ENCODE measurements around the gene OS9.

DNA sequence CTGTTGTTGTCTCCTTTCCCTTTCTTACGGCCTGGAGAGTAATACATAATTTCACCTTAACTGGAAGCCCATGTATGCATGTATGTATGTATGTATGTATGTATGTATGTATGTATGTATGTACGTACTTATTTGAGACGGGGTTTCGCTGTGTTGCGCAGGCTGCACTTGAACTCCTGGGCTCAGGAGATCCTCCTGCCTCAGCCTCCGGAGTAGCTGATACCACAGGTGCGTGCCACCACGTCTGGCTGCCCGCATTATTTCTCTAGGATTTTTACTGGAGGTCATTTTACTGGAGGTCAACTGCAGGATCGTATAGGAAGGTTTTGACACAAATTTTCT lies 644 bp upstream of the OS9 start:
- no peak for TF ChIP-seq ZNF699 (CRISPR knock-in tag; IDR thresholded peaks at IDR 0.05; ENCODE audit: insufficient replicate concordance)
- TF ChIP-seq NFE2 (IDR thresholded peaks at IDR 0.05; ENCODE audit: low read depth) = no peak
- no peak for TF ChIP-seq ZNF282 (CRISPR knock-in tag; IDR thresholded peaks at IDR 0.05)
- TF ChIP-seq, protein P1, sequence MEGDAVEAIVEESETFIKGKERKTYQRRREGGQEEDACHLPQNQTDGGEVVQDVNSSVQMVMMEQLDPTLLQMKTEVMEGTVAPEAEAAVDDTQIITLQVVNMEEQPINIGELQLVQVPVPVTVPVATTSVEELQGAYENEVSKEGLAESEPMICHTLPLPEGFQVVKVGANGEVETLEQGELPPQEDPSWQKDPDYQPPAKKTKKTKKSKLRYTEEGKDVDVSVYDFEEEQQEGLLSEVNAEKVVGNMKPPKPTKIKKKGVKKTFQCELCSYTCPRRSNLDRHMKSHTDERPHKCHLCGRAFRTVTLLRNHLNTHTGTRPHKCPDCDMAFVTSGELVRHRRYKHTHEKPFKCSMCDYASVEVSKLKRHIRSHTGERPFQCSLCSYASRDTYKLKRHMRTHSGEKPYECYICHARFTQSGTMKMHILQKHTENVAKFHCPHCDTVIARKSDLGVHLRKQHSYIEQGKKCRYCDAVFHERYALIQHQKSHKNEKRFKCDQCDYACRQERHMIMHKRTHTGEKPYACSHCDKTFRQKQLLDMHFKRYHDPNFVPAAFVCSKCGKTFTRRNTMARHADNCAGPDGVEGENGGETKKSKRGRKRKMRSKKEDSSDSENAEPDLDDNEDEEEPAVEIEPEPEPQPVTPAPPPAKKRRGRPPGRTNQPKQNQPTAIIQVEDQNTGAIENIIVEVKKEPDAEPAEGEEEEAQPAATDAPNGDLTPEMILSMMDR (IDR thresholded peaks at IDR 0.05 in 2 of 3, conservative IDR thresholded peaks at IDR 0.05 in 1 of 3; ENCODE audit: insufficient read depth in 2 of 3, low read depth in 1 of 3, low read length in 3 of 3) = no peak
- TF ChIP-seq BRCA1 (IDR thresholded peaks at IDR 0.05) = no peak
- TF ChIP-seq BRCA1 (CRISPR knock-in tag; IDR thresholded peaks at IDR 0.05) = no peak
- TF ChIP-seq, protein P2, sequence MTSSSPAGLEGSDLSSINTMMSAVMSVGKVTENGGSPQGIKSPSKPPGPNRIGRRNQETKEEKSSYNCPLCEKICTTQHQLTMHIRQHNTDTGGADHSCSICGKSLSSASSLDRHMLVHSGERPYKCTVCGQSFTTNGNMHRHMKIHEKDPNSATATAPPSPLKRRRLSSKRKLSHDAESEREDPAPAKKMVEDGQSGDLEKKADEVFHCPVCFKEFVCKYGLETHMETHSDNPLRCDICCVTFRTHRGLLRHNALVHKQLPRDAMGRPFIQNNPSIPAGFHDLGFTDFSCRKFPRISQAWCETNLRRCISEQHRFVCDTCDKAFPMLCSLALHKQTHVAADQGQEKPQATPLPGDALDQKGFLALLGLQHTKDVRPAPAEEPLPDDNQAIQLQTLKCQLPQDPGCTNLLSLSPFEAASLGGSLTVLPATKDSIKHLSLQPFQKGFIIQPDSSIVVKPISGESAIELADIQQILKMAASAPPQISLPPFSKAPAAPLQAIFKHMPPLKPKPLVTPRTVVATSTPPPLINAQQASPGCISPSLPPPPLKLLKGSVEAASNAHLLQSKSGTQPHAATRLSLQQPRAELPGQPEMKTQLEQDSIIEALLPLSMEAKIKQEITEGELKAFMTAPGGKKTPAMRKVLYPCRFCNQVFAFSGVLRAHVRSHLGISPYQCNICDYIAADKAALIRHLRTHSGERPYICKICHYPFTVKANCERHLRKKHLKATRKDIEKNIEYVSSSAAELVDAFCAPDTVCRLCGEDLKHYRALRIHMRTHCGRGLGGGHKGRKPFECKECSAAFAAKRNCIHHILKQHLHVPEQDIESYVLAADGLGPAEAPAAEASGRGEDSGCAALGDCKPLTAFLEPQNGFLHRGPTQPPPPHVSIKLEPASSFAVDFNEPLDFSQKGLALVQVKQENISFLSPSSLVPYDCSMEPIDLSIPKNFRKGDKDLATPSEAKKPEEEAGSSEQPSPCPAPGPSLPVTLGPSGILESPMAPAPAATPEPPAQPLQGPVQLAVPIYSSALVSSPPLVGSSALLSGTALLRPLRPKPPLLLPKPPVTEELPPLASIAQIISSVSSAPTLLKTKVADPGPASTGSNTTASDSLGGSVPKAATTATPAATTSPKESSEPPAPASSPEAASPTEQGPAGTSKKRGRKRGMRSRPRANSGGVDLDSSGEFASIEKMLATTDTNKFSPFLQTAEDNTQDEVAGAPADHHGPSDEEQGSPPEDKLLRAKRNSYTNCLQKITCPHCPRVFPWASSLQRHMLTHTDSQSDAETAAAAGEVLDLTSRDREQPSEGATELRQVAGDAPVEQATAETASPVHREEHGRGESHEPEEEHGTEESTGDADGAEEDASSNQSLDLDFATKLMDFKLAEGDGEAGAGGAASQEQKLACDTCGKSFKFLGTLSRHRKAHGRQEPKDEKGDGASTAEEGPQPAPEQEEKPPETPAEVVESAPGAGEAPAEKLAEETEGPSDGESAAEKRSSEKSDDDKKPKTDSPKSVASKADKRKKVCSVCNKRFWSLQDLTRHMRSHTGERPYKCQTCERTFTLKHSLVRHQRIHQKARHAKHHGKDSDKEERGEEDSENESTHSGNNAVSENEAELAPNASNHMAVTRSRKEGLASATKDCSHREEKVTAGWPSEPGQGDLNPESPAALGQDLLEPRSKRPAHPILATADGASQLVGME (CRISPR knock-in tag; IDR thresholded peaks at IDR 0.05) = no peak
- TF ChIP-seq, protein P3, sequence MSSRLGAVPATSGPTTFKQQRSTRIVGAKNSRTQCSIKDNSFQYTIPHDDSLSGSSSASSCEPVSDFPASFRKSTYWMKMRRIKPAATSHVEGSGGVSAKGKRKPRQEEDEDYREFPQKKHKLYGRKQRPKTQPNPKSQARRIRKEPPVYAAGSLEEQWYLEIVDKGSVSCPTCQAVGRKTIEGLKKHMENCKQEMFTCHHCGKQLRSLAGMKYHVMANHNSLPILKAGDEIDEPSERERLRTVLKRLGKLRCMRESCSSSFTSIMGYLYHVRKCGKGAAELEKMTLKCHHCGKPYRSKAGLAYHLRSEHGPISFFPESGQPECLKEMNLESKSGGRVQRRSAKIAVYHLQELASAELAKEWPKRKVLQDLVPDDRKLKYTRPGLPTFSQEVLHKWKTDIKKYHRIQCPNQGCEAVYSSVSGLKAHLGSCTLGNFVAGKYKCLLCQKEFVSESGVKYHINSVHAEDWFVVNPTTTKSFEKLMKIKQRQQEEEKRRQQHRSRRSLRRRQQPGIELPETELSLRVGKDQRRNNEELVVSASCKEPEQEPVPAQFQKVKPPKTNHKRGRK (tag; IDR thresholded peaks at IDR 0.05) = no peak
- no peak for TF ChIP-seq ERF (CRISPR knock-in tag; IDR thresholded peaks at IDR 0.05)
- TF ChIP-seq MYBL2 (IDR thresholded peaks at IDR 0.05; ENCODE audit: low read depth) = no peak
- no peak for TF ChIP-seq MYBL2 (CRISPR knock-in tag; IDR thresholded peaks at IDR 0.05; ENCODE audit: borderline replicate concordance)
